Nucleus accumbens (tissue), 56 donors: ENCODE data around the gene TREM1.

Source experiments
- DNase-seq, 56 donors: peaks; one replicate each; lab custom pipeline; 2025; lab: John Stamatoyannopoulos, UW

TREM1 gene

DNA sequence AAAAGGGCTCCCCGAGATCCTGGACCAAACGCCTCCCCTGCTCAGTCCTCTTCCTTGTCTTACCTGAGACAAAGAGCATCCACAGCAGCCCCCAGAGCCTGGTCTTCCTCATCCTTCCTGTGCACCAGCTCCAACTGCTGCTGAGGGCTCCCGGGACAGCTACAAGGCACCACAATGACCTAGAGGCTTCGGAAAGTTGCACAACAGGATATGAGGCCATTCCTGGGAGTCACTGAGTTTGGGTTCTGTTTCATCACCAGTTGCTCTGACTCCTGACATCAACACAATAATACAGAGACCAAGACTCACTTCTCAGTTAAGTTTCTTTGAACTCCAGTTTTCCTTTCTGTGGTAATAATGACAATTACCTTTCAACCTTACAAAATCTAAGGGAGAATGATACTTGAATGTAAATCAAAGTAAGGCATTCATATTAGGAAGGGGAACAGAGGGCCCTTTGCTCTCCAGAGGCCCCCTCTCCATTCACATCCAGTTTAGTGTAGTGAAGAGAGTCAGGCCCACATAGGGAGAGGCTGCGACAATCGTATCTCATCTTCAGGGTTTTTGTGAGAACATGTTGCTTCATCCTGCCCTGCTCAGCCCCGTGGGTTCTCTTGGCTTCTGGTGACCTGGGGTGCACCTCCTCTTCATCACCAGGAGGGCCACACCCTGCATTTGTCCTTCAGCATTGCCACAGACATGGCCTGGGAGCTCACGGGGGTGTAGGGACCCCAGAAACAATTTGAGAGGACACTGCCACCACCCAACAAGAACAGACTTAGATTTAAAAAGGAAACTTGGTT, at the start of gene TREM1:
Gene TREM1 (minus strand): TSS at position 139 of the 803 bp plus-strand sequence. CDS start 27 bp downstream, at position 112.
- peak in 2 of 56 donors; percentile 12 to 22 for DNase-seq

DNA sequence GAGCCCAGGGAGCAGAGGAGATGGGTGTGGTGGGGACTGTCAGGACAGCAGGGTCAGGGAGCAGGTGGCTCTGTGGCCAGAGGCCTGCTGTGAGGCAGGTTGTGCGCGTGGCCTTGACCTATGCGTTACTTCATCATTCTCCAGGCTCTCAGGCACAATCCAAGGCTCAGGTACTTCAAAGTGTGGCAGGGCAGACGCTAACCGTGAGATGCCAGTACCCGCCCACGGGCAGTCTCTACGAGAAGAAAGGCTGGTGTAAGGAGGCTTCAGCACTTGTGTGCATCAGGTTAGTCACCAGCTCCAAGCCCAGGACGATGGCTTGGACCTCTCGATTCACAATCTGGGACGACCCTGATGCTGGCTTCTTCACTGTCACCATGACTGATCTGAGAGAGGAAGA, 49.5 kb upstream of the TREM1 start:
- no peak for DNase-seq

DNA sequence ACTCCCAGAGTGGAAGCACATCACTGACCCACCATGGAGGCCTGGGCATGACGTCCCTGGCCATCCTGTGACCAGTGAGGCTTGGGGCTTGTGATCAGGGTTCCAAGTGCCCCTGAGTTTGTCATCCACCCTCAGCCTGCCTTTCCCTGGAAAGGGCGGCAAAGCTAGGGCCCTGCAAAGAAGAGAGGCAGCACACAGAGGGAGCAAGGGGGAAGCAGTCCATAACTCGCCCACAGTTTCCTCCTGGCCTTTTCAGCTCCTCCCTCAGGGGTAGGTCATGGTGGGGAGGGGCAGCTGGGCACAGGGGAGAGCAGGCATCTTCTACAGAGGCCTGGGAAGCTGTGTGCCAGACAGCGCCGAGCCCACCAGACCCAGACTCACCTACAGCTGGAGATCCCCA, 48.8 kb upstream of the TREM1 start, which contains the start of gene NCR2:
Gene NCR2 (plus strand): TSS at position 313 of the 400 bp plus-strand sequence. CDS start 269 bp downstream, outside the sequence.
- no peak for DNase-seq

DNA sequence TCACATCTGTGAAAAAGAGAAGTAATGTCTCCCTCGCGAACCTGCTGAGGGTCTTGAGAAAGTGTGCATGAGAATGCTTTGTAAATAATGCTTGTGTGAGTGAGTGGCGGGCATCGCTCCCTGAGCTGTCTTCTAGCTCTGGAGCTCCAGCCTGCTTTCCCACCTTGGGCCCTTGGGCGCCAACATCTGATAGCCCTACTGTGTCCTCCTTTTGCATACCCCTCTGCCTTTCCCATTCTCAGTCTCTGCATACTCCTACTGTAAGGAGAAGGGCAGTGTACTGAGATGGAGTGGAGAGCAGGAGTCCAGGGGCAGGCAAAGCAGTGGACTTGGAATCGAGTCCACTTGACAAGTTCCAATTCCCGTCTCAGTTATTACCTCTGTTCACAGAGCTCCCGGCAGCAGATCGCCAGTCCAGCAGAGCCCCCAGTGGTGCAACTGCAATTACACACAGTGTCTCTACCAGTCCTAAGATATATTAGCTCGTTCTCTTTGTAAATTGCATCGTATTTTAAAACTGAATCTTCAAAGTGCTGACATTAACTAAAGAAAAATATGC, 48.1 kb upstream of the TREM1 start:
- peak in 1 of 56 donors; percentile 2 for DNase-seq

DNA sequence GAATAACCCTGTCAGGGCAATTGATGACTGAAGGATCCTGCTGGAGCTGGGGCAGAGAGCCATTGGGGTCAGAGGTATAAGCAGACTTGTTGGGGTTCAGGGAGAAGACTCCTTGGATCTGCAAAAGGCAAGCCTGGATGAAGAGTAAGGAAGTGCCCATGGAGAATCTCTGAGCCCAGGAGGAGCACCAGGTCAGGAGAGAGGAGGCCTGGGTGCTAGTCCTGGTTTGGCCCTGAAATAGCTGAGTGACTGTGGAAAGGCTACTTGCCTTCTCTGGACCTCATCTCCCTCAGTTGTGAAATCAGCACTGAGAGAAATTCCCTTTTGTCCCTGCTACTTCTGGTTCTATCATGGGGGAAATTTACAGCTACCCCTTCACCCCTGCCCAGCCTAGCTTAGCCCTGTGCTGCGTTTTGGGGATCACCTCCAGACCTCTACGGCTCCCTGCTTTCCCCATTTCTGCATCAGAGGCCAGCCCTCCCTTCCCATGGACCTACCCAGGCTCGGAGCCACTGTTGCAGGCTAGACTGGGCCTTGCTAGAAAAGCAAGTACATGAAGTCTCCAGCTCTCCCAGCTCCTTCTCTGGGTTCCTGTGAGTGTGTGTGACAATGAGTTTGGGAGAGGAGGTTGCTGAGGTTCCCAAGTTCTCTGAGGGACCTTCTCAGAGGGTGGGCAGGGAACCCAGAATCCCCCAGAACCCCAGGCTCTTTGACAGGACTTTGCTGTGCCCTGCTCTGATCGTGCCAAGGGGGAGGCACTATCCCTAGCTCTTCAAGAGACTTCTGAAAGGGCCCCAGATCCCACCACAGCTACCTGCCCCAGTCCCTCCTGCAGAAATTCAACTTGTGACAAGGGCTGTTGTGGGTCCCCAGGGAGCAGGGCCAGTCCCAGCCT, 46.6 kb upstream of the TREM1 start:
- DNase-seq, result no peak

DNA sequence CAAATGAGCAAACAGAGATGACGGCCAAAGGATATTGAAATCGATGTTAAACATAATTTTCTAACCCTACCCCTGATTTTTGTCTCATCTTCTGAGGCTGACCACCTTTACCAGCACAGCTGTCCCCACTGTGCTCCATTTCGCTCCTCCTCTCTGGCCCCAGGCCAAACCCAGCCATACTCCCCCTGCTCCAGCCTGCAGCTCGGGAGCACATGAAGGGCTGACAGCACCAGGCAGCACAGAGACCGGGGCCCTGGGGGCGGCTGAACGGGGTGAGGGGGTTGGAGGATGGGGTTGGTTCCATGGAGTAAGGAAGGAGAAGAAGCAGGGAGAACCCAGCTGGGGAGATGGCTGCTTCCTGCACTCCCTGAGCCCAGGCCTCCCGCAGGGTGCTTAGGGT, 45.8 kb upstream of the TREM1 start:
- DNase-seq, result no peak

DNA sequence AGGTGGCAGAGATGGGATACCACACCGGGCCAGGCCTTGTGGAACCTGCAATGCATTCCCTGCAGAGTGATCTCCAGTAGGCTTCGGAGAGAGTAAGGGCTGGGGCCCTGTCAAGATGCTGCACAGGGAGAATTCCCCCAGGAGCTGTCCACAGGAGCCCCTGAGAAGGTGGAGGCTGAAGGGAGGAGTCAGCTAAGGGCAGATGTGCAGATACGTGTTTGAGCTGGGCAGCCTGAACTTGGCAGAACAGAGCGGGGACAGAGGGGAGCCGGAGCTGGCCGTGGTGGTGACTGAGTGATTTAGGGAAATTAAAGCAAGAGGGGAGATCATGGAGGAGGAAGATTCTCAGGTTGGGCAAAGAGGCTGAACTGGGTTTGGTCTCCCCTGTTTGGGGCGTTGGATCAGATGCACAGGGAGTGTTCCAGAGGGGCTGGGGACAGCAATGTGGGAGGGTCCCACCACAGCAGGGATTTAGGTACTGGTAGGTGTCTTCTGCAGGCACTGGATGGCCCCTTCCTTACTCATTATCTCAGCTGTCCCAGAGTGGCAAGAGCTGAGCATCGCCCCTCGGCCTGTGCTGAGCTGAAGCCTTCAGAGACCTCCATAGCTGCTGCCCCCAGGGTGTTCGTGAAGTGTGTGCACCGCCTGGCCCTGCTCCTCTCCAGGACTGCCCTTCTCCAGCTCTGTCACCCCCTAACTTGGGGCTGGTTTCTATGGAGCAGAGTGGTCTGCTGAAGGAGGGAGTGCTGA, 45.1 kb upstream of the TREM1 start:
- DNase-seq, result no peak

DNA sequence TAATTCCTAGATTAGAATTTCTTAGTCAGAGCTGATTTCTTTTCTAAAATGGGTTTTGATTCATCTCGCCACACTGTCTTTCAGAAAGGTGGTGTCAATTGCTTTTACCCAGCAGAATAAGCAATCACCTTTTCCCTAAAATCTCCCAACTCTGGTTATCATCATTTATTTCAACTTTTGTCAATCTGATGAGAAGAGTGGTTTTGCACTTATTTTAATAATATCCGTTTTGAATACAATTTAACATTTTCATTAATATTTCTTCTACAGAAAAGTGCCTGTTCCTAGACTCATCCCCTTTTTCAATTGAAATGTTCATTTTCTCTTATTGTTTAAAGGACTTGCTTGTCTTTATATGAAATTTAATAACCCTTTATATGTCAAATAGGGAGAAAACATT, 40.7 kb upstream of the TREM1 start:
- no peak for DNase-seq

DNA sequence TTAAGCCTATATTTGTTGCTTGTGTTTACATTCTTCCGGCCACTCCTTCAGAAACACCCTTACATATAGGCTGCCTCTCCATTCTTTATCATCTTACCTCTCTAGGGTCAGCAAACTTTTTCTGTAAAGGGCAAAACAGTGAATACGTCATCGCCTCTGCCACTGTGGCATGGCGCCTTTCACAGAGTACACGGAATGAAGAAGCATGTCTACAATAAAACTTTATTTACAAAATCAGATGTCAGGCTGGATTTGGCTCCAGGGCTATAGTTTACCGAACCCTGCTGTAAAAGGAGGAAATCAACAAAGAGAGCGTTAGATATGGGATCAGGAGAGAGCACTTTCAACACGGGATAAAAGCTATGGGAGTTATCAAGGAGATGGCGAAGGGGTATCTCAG, 39.6 kb upstream of the TREM1 start:
- DNase-seq, result no peak

DNA sequence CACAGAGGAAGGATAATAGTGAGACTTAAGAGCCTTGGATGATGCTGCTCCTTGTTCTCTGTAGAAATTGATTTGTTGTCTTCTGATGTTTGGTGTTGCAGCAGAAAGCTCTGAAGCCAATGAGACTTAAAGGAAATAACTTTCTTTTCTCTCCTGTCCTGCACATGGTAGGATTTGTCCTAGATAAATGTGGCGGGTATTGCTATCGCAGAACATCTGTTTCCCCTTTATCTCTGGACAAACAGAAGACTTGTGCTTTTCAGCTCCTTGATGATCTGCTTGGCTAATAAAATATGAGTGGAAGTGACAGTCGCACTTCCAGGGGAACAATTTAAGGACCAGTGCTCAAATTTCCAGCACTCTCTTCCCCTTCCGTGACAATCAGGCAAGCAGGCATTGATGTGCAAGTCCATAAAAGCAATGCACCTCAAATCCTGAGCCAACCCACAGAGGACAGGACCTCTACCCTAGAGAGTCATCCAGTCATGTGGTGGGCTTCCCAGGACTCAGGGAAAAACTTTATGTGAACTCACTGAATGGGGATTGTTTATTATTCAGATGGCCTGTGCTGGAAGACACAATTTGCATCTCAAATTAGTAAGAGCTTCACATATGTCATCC, 39.1 kb upstream of the TREM1 start:
- DNase-seq, result no peak

DNA sequence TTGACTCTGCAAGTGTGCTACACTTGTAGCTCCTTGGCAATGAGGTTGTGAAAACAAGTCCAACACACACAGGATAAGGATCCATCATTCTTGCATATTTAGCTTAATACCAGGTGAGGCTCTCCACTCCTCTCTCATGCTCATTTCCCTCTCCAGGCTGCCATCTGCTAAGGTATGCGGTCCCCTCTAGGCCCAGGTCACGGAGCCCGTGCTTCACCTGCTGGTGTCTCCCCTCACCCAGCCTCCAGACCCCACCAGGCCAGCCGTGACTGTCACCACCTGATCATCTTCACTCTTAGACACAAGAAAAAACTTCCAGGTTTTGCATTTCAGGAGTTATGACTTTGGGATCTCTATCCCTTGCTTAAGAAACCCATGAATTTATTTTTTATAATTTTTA, 34.7 kb upstream of the TREM1 start:
- no peak for DNase-seq

DNA sequence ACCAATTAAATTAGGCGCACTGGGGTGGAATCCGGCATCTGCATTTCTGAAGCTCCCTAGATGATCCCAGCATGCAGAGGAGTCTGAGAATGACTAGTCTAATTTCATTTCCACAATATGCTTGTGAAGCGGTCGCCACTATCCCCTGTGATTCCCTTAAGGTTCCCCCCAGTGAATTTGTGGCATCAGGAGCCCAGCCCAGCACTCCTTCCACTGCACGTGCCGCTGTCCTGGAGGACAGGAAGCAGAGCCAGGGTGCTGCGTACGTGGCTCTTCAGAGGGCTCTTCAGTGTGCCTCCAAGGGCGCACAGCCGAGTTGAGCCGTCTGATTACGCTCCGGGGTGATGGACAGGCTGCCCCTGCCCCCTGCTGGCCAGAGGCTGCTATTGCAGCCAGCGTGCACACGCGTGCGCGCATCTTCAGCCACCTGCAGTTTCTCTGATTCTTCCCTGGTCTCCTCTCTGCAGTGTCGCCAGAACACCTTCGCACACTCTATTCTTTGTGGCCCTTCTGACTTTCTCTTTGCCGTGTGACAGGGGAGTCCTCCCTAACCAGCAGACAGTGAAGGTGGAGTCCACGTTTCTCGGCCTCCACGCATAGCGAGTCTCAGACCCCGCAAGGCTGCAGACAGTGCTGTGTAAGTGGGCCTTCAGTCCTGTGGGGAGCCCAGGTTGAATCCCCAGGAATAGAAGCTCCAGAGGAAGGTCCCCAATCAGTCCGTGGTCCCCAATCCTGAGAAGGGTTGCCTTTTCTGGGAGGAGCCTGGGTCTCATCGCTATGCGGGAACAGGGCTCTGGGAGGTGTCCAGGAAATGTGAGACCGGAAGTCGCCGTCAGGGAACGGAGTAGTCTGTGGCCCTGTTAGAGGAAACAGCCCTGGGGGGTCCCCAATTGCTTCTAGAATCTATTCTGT, 32.4 kb upstream of the TREM1 start:
- peak in 50 of 56 donors; percentile 14 to 79 (median 50) for DNase-seq

DNA sequence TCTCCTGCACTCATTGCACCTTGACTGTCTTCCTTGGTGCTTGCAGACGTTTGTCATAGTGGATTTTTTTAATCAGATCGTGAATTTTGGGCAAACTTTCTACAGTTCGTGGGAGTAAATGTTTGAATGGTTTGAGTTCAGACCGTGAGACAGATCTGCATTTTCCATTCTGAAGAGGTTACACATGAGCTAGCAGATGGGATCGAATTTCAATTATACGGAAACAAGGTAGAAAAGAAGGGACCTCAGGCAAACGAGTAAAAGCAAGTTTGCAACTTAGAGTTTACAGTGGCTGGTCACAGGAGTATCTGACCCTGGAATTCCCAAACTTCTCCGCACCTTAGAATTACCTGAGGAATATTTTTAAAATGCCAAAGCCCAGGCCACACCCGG, 31.8 kb upstream of the TREM1 start:
- no peak for DNase-seq

DNA sequence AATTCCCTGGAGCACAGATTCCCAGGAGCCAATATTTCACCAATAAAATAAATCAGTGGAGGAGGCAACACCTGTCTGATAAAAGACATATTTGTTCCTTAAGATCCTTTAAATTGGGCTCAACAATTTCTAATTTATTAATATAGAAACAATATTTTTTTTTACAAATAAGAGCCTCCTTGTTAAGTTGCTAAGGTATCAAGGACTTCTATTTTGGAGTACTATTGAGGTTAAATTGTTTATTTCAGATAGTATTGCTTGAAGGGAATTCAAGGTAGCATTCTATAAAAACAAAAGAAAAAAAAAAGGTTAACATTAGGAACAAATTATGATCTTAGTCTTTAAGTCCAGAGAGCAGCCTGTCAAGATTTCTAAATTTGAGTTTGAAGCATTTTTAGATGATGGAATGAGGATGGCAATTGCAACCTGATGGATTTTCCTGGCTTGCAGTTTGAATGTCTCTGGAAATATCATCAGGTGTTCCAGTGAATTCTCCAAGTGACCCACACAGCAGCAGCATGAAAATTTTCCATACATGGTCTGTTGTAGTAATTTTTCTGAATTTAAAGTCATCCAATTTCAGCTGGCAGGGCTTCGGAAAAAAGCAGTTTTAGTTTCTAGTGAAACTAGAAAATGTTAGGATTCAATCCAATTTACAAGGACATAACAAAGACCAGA, 29.6 kb upstream of the TREM1 start:
- no peak for DNase-seq

DNA sequence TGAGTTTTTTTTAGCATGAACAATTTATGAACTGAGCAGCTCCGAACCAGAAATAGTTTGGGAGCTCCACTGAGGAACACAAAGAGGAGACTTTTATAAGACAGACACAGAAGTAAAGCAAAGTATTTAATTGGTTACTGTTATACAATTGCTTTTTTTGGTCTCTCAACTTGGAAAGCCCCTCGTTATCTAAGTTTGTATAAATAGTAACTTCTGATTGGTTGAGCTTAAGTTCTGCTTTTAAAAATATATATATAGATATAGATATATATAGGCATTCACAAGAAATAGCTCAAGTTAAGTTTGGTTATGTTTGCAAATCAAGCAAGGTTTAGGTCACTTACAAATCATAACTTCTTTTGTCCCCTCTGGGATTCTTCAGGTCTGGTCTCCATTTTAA, 28.7 kb upstream of the TREM1 start:
- DNase-seq, result no peak

DNA sequence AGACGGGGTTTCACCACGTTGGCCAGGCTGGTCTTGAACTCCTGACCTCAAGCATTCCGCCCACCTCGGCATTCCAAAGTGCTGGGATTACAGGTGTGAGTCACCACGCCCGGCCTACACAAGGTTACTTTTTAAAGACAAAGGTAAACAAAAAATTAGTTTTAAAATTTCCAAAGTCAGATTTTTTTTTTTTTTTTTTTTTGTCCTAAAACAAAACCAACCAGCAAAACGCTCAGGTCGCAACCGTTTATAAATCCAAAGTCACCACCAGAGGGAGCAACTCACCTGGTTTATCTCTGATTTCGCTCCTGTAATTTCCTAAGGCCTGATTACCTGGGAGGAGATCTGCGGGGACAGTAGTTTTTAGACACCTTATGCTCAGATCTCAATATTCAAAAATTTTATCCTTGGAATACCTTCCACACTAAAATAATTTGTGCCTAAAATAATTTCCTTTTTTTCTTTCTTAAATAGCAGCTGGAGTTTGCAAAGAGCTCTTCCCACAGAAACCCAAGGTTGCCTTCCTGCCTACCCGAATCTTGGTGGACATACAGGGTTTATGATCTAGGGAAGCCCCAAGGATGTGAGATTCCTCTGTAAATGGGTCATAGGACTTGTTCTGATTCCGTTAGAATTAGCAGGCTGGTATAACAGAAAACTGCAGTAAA, 19.8 kb upstream of the TREM1 start:
- peak in 9 of 56 donors; percentile 3 to 59 (median 12) for DNase-seq

DNA sequence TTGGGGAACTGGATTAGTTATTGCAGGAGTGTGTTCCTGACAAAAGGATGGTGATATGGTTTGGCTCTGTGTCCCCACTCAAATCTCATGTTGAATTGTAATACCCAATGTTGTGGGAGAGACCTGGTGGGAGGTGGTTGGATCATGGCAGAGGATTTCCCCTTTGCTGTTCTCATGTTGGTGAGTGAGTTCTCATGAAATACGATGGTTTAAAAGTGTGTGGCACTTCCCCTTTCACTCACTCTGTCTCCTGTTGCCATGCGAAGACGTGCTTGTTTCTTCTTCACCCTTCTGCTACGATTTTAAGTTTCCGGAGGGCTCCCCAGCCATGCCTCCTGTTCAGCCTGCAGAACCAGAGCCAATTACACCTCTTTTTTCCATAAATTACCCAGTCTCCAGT, 16.2 kb upstream of the TREM1 start:
- no peak for DNase-seq
